Measurements from ENCODE around the gene INTS6. TPM values are rescaled to one million over a fixed set of nuclear protein-coding genes. Genes with fewer than 3 reads are reported as not detected.
A peak's percentile ranks its signal among the peaks of the same experiment; 100 is the strongest.

Gene INTS6
- total and polyA plus RNA-seq, 2 of the 4 experiments (the other 2 are of a cell fraction): 12.9 to 42.3 TPM

DNA sequence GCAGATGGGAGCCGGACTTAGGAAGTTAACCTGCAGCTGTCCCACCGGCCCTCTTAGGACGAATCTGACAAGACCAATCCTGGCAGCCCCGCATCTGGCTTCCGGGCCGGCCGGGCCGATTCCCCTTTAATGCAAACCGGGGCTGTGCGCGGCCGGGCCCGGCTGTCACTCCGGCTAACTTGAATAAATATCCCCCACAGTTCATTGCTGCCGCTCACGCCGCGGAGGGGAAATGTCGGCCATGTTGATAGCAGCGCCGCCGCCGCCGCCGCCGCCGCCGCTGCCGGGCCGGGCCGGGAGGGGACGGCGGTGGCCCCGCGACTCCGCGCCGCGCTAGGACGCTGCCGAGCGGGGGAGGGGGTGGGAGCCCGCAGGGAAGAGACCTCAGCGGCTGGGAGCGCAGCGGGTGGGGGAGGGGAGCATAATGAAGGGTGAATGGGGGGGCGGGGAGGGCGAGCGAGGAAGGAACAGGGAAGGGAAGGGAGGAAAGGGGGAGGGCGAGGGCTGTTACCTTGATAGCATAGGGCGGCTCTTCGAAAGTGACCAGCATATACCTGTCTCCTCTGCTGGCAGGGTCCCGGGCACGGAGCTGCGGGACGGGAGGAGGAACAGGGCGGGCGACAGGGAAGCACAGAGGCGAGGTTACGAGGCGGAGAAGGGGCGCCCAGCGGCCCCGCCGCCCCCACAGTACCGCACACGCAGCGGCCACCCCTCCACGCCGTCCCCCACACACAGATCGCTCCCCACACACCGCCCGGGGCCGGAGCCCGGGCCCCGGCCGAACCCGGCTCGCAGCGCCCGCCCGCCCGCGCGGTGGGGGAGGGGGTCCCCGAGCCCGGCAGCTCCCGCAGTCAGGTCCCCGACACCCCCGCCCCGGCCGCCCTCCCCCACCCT is 1.1 kb downstream of the INTS6 start:
- Histone ChIP-seq H3K36me3 (ENCODE audit: control insufficient read depth, insufficient read depth, low read length) (peaks cover 9% of the 10 kb centered on the region), H4K91ac (ENCODE audit: insufficient read depth, low read depth, low read length) (peak overlapping the region; percentile 92), H3K4ac (ENCODE audit: low read depth, low read length) (peak overlapping the region; percentile 99), H3K23ac (ENCODE audit: low read depth, low read length) (peak overlapping the region; percentile 98), H2BK20ac (ENCODE audit: low read depth, low read length) (no peak overlapping the region), H3K4me1 (ENCODE audit: control insufficient read depth, insufficient read depth, low read length) (peaks cover 2% of the 10 kb centered on the region; the same call in 1 of the 2 replicates), H4K8ac (ENCODE audit: low read depth in 2 of 2, low read length in 2 of 2) (peak overlapping the region; percentile 78 to 87; a peak in 3 of 4 replicates), H3K9ac (ENCODE audit: low read depth, low read length) (peak overlapping the region; percentile 99), H3K27ac (ENCODE audit: insufficient read depth, low read length) (peak overlapping the region; percentile 98), H3K9me3 (ENCODE audit: control insufficient read depth, insufficient read depth, low read length) (no peaks in the 10 kb centered on the region), H2AK9ac (replicated peaks; ENCODE audit: low read depth, low read length, poor library complexity) (peak overlapping the region; percentile 99), H3K4me3 (ENCODE audit: insufficient read depth, low read depth, low read length) (peak overlapping the region; percentile 91), H3K27me3 (ENCODE audit: control insufficient read depth, insufficient read depth, low read length) (no peaks in the 10 kb centered on the region), H3K79me1 (ENCODE audit: low read depth in 1 of 2, low read length in 2 of 2) (peaks cover 10 to 29% of the 10 kb centered on the region in 2 experiments; a peak in 3 of 4 replicates), H3K4me2 (ENCODE audit: low read depth, low read length) (peak overlapping the region; percentile 93), H4K20me1 (ENCODE audit: insufficient read depth, low read length) (no peaks in the 10 kb centered on the region), H2AFZ (replicated peaks; ENCODE audit: low read length, poor library complexity) (peak overlapping the region; percentile 90), H2BK120ac (ENCODE audit: low read depth, low read length) (peak overlapping the region; percentile 72), H3K14ac (replicated peaks; ENCODE audit: low read depth, low read length) (peak overlapping the region; percentile 93), H2AK5ac (ENCODE audit: low read depth, low read length) (peak overlapping the region; percentile 92), H3K9me1 (ENCODE audit: insufficient read depth, low read length) (no peaks in the 10 kb centered on the region), H3K18ac (ENCODE audit: low read depth, low read length) (peak overlapping the region; percentile 86), H4K5ac (ENCODE audit: low read depth, low read length) (peak overlapping the region; percentile 83), H2BK5ac (ENCODE audit: low read depth, low read length, poor library complexity, severe bottlenecking) (peak overlapping the region; percentile 91), H2BK15ac (ENCODE audit: low read depth, low read length) (no peak overlapping the region), H3K56ac (ENCODE audit: extremely low read depth, insufficient read depth, low read length) (peak overlapping the region; percentile 70)
- in situ Hi-C loops (cut with MboI; ENCODE audit: low sequenced_read_pairs): no loop called here
- intact Hi-C loops (cut with micrococcal nuclease): loop anchor here (2.0 to 10.0 kb wide), 6 partner anchors 71 to 1003 kb away; partner anchors contain the start of genes CKAP2, DHRS12 and VPS36
- CTCF ChIA-PET: interaction anchor here (0.6 kb wide), 1 partner anchor 11 kb away, joined by 3 read pairs; no protein-coding TSS in a partner anchor
- peak; percentile 13 for ATAC-seq (ENCODE audit: low read depth)
- POLR2A ChIA-PET (ENCODE audit: unreplicated experiment): interaction anchor here (0.6 kb wide), 1 partner anchor 280 kb away, joined by 3 read pairs; no protein-coding TSS in a partner anchor
- BruUV-seq (replicated peaks): no TSS peak
- WGBS, 2 experiments (ENCODE audit: extremely low coverage in 2 of 2, insufficient read length in 1 of 2): 0% methylated on average over 13 of the region's 92 CpGs; no CpG with 5 or more reads in 1 of the 2 experiments
- peak; percentile 57 for DNase-seq
- dilution Hi-C loops (cut with HindIII; ENCODE audit: low sequenced_read_pairs, unreplicated experiment): no loop called here
- TF ChIP-seq, protein P1, sequence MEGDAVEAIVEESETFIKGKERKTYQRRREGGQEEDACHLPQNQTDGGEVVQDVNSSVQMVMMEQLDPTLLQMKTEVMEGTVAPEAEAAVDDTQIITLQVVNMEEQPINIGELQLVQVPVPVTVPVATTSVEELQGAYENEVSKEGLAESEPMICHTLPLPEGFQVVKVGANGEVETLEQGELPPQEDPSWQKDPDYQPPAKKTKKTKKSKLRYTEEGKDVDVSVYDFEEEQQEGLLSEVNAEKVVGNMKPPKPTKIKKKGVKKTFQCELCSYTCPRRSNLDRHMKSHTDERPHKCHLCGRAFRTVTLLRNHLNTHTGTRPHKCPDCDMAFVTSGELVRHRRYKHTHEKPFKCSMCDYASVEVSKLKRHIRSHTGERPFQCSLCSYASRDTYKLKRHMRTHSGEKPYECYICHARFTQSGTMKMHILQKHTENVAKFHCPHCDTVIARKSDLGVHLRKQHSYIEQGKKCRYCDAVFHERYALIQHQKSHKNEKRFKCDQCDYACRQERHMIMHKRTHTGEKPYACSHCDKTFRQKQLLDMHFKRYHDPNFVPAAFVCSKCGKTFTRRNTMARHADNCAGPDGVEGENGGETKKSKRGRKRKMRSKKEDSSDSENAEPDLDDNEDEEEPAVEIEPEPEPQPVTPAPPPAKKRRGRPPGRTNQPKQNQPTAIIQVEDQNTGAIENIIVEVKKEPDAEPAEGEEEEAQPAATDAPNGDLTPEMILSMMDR (conservative IDR thresholded peaks at IDR 0.05; ENCODE audit: low read depth, low read length): no peak
- 0 out of 2 replicates have a peak, but pooled peaks have one; percentile 10 for TF ChIP-seq POLR2A (IDR thresholded peaks at IDR 0.05; ENCODE audit: low read depth, low read length)
